Subcutaneous adipose tissue (tissue), 4 donors: Measurements from ENCODE around the gene RAPGEF2. TPM values are rescaled to one million over a fixed set of nuclear protein-coding genes. Genes with fewer than 3 reads are reported as not detected.

ENCODE experiments used
- total RNA-seq, 4 donors: library from RNA; depleted of rRNA; stranded (reverse); fragments of >200 nt; gene quantifications; one replicate each; pipeline ENCODE4 v1.1.0, GENCODE V29; 2016
- TF ChIP-seq, protein P1 (sequence below): fragments of 450-650 bp; IDR thresholded peaks from one replicate; pipeline ENCODE4 v1.5.1; 2016; ENCODE audit warnings: low read depth, mild to moderate bottlenecking, control low read depth, antibody characterized with exemption, moderate library complexity

The RAPGEF2 gene
- total RNA-seq, 4 donors from 2014 or later = 41.2 to 71.8 (median 52.5) TPM

DNA sequence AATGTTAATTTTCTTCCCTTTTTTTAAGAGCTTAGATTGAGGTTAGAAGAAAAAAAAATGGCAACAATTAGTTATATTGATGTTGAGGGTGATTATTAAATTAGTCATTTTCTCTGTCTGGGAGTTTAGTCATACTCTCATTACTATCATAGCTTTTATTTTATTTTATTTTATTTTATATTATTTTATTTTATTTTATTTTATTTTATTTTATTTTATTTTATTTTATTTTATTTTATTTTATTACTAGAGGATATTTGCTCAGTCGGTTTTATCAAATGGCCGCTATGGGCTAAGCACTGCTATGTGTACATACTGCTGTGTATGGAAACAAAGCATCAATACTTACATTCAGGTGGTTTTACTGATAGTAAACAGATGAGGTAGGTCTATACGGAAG, 239.5 kb downstream of the RAPGEF2 start:
- TF ChIP-seq, protein P1, sequence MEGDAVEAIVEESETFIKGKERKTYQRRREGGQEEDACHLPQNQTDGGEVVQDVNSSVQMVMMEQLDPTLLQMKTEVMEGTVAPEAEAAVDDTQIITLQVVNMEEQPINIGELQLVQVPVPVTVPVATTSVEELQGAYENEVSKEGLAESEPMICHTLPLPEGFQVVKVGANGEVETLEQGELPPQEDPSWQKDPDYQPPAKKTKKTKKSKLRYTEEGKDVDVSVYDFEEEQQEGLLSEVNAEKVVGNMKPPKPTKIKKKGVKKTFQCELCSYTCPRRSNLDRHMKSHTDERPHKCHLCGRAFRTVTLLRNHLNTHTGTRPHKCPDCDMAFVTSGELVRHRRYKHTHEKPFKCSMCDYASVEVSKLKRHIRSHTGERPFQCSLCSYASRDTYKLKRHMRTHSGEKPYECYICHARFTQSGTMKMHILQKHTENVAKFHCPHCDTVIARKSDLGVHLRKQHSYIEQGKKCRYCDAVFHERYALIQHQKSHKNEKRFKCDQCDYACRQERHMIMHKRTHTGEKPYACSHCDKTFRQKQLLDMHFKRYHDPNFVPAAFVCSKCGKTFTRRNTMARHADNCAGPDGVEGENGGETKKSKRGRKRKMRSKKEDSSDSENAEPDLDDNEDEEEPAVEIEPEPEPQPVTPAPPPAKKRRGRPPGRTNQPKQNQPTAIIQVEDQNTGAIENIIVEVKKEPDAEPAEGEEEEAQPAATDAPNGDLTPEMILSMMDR = no peak

DNA sequence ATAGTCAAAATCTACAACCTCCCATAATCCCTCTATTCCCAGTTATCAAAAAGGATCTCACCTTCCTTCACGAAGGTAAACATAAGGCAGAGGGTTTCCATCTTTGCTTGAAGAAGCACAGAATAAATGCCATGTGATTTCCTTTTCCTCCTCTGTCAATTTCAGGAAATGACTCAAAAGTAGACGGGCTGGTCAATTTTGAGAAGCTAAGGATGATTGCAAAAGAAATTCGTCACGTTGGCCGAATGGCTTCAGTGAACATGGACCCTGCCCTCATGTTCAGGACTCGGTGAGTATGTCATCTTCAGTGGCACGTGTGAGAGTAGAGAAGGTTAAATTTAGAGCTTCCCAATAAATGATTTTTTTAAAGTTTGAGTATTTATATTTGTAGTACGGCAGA, 240.2 kb downstream of the RAPGEF2 start:
- TF ChIP-seq, protein P1 = no peak

DNA sequence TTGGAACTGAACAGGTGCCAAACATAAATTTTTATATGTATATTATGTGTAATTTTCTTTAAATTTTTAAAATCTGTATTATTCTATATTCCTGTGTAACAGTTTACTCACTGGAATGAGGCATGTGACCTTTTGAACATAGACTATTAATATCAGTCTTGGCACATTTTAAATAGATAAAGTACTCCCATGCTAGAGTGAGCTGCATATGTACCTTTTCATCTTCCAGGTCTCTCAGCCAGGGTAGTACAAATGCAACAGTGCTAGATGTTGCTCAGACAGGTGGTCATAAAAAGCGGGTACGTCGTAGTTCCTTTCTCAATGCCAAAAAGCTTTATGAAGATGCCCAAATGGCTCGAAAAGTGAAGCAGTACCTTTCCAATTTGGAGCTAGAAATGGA, 242.0 kb downstream of the RAPGEF2 start:
- TF ChIP-seq, protein P1 = no peak

DNA sequence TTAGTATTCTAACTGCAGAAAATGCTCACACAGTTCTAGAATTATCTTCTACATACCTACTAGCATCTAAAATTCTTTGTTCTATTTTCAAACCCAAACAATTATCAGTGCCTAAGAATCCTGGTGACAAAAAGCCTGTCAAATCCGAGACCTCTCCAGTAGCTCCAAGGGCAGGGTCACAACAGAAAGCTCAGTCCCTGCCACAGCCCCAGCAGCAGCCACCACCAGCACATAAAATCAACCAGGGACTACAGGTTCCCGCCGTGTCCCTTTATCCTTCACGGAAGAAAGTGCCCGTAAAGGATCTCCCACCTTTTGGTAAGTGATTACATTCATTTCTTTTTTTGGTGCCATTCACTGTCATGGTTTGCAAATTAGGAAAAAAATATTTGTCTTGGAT, 243.8 kb downstream of the RAPGEF2 start:
- TF ChIP-seq, protein P1 = no peak

DNA sequence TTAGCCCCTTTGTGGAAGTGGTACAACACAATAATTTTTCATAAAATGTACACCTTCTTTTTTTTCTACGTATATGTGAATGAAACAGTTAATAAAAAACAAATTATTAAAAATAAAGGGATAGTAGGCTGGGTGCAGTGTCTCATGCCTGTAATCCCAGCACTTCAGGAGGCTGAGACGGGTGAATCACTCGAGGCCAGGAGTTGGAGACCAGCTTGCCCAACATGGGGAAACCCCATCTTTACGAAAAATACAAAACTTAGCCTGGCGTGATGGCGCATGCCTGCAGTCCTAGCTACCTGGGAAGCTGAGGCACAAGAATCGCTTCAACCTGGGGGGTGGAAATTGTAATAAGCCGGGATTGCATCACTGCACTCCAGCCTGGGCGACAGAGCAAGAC, 244.9 kb downstream of the RAPGEF2 start:
- TF ChIP-seq, protein P1 = no peak

DNA sequence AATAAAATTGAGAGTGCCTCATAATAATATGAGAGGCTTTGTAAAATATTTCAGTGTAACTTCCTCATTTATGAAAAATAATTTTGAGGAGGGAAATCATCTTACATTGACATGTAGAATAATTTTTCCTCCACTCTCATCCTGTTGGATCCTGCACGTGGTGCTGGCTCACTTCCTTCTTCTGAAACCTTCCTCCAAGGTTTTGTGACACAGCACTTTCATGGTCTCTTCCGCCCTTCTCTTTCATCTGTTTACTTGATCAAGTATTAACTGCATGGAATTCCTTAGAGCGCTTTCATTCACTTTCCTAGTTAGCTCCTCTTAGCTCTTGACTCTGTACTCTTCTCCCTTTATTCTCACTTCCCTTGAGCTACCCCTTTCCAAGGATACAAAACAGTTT, 246.5 kb downstream of the RAPGEF2 start:
- TF ChIP-seq, protein P1 = no peak

DNA sequence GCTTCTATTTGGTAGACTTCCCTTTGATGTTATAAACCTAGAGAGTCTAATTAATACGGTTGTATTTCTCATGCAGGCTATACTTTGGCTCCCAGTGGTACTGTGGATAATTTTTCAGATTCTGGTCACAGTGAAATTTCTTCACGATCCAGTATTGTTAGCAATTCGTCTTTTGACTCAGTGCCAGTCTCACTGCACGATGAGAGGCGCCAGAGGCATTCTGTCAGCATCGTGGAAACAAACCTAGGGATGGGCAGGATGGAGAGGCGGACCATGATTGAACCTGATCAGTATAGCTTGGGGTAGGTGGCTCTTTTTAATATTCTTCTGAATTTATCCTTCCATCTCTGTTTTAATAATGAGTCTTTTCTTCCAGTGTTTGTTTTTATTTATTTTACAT, 249.7 kb downstream of the RAPGEF2 start:
- TF ChIP-seq, protein P1 = no peak
